Activated CD4-positive, alpha-beta memory T cell treated with anti-CD3 and anti-CD28 coated beads, Interleukin-2, amount 10 ng/mL, durations not matched to agents 7 days and 5 days (primary cell): ENCODE data around the gene TMEM176A. TPM values are rescaled to one million over a fixed set of nuclear protein-coding genes. Genes with fewer than 3 reads are reported as not detected.

Source experiments
- CTCF ChIA-PET: fragments of 350-600 bp; sonication (Branson Sonifier 250); formaldehyde crosslinking; loops from one replicate; lab custom pipeline; 2021; ENCODE audit warnings: antibody characterized with exemption, inconsistent platforms; lab: Charles Lee
- POLR2A ChIA-PET: fragments of 350-600 bp; sonication (Branson Sonifier 250); formaldehyde crosslinking; loops from one replicate; lab custom pipeline; 2021; ENCODE audit warnings: antibody characterized with exemption; lab: Charles Lee
- DNase-seq: peaks from one replicate; pipeline ENCODE4 v3.0.0-alpha.2; 2020
- H3K27ac Mint-ChIP-seq: one replicate; pipeline ENCODE4 v1.8.0; 2021; ENCODE audit warnings: mild to moderate bottlenecking, mixed read lengths
- H3K27me3 Mint-ChIP-seq: one replicate; pipeline ENCODE4 v1.8.0; 2021; ENCODE audit warnings: mixed read lengths
- H3K36me3 Mint-ChIP-seq: one replicate; pipeline ENCODE4 v1.8.0; 2021; ENCODE audit warnings: low read depth, mixed read lengths
- H3K4me1 Mint-ChIP-seq: one replicate; pipeline ENCODE4 v1.8.0; 2021; ENCODE audit warnings: mixed read lengths
- H3K4me3 Mint-ChIP-seq: one replicate; pipeline ENCODE4 v1.8.0; 2021; ENCODE audit warnings: mild to moderate bottlenecking, mixed read lengths
- H3K9me3 Mint-ChIP-seq: one replicate; pipeline ENCODE4 v1.8.0; 2021; ENCODE audit warnings: mixed read lengths
- total RNA-seq, 2 experiments: library from RNA; stranded (reverse); gene quantifications; one replicate each; pipeline ENCODE4 v1.2.3, GENCODE V29; 2021

TMEM176A gene
- total RNA-seq, 2 experiments from 2014 or later = not detected

DNA sequence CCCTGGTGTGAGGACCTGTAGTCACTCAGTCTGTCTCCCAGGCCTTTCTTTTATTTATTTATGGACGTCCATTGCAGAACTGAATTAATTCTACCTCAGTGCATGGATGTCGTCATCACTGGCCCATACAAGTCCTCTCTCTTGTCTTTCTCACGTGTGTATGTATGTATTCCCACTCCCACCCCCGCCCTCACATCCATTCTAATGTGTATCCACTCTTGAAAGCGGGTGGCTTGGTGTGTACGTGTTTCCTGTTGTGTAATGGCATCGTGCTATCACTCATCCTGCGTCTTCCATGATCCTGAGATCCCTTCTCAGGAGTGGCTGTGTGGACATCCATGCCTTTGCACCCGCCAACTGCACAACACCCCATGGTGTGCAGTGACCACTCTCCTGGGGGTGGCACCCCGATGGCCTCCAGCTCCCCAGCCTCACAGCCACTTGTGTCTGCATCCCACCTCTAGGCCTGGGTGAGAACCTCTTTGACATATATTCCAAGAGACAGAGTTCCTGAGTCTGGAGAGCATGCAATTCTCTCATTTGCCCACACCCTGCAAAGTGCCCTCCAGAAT, 48.7 kb downstream of the TMEM176A start:
- ChIA-PET POLR2A (interaction anchor here (0.5 kb wide), 1 partner anchor 29 kb away, joined by 3 read pairs; no protein-coding TSS in a partner anchor), CTCF (no interaction called here)
- no peak overlapping the region for H3K27ac Mint-ChIP-seq
- H3K27me3 Mint-ChIP-seq = peaks cover 35% of the 10 kb centered on the region
- no peak overlapping the region for H3K4me3 Mint-ChIP-seq
- no peak for DNase-seq
- H3K36me3 Mint-ChIP-seq = no peaks in the 10 kb centered on the region
- no peaks in the 10 kb centered on the region for H3K9me3 Mint-ChIP-seq
- peaks cover 2% of the 10 kb centered on the region for H3K4me1 Mint-ChIP-seq

DNA sequence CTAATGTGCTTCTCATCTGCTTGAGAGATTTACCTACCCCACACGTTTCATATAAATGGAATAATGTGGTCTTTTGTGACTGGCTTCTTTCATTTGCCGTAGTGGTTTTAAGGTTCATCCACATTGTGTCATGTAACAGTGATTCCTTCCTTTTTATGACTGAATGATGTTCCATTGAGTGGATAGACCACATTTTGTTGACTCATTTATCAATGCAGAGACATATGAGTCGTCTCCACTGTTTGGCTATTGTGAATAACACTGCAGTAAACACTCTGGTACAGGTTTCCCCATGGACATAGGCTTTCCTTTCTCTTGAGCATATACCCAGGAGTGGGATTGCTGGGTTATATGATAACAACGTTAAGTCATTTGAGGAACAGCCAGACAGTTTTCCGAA, 49.7 kb downstream of the TMEM176A start:
- H3K27me3 Mint-ChIP-seq = peaks cover 36% of the 10 kb centered on the region
- H3K27ac Mint-ChIP-seq = no peak overlapping the region
- H3K36me3 Mint-ChIP-seq = no peaks in the 10 kb centered on the region
- no peak overlapping the region for H3K4me3 Mint-ChIP-seq
- DNase-seq = no peak
- H3K9me3 Mint-ChIP-seq = no peaks in the 10 kb centered on the region
- peaks cover 2% of the 10 kb centered on the region for H3K4me1 Mint-ChIP-seq
- ChIA-PET POLR2A (no interaction called here), CTCF (no interaction called here)

DNA sequence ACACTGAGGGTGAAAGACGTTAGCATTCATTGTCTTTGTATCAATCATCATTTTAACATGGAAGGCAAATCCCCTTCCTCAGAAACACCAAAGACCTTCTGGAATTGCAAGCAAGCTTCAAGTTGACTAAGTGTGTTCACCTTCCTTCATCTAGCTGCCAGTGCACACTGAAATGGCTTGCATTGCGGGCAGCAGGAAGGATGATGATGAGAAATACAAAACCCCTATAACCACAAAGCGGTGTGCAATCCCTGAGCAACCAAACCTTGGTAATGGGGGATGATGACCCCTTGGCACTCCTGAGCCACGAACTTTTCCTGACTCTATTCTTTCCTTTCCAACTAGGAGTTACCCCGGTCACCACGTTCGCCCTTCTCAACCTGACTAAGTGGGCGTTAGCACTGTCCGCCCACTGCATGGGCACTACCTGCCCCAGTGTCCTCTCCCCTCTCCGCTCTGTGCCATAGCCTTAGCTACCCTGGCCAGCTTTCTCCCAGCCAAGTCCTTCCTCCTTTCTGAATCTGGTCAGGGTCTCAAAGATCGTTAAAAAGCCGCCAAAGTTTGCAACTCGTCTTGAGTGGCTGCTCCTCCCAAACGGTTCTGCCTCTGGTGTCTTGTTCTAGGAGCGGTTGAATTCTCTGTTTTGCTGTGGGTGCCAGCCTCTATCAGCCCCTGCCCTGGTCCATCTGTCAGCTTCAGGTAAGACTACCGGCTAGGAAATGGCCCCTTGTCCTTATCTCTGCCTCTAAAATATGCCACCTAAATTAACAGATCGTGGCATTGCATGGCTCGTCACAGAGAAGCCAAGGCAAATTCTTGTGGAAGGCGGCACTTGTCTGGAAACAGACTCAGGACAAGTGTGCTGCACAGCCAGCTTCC, 51.2 kb downstream of the TMEM176A start:
- Mint-ChIP-seq H3K4me1 (peaks cover 2% of the 10 kb centered on the region), H3K27me3 (peaks cover 38% of the 10 kb centered on the region), H3K27ac (no peak overlapping the region), H3K36me3 (no peaks in the 10 kb centered on the region), H3K9me3 (no peaks in the 10 kb centered on the region), H3K4me3 (no peak overlapping the region)
- DNase-seq = no peak
- ChIA-PET CTCF (interaction anchor here (1.0 kb wide), 1 partner anchor 25 kb away, joined by 3 read pairs; no protein-coding TSS in a partner anchor), POLR2A (no interaction called here)

DNA sequence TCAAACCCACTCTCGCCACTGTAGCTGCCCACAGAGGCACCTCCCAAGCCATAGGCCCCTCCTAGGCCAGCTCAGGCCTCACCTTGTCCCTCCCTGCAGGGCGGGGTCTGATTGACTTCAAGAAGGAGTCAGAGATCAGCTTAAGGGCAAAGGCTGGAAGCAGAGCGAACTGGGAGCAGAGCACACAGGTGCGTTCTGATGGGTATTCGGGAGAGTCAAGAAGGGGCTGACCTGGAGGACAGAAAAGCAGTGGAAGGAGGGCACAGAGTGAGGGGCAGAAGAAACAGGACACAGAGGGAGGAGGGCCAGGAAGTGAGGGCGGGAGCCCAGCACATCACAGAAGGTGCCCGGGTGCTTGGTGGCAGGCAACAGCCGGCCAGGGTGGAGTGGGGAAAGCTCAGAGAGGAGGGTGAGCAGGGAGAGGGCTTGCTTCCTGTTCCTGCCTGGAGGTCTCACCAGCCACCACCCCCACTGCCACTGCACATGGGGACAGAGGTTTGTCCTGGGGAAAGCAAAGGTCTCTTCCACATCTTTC, 51.9 kb downstream of the TMEM176A start, which contains the start of gene AOC1:
AOC1 (plus strand) TSS at position 147 of the 535 bp plus-strand sequence. CDS start 3,954 bp downstream, outside the sequence.
- POLR2A ChIA-PET = no interaction called here
- peaks cover 2% of the 10 kb centered on the region for H3K4me1 Mint-ChIP-seq

DNA sequence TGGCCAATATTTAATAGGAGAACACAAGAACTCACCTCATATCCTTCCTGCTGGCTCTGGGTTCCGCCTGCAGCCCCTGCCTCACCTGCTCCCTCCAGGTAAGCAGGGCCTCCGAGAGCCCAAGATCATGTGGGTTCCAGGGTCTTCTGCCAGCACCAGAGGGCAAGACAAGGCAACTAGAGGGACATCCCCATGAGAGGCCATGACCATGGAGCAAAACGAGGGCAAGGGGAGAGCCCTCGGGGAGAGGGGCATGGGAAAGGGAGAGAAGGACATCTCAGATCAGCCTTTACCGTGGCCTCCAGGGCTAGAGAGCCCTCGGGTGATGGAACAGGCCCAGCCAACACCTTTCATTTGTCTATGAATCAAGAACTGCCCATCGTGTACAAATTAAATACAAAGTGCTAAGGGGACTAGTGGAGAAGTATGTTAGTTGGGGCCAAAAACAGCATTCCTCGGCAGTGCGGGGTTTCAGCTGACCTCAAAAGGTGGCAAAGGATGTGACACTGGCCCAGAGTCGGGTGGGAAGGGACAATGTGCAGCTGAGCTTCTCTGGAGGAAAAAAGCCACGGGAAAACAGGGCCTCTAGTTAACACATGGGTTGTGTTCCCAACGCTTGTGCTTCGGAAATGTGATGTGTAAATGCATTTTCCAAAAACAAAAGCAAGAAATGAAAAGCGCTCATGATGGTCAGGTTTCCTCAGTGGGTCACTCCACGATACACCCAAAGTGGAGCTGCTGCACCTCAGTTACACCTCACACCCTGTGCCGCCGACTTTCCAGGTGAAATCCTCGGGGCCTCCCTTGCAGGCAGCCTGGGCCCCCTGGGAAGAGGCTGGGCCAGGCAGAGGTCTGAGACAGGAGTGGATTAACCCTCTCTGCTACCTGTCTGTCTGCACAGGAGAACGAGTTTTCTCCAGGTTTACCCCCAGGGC, 53.8 kb downstream of the TMEM176A start:
- Mint-ChIP-seq H3K4me1 (peaks cover 2% of the 10 kb centered on the region), H3K4me3 (no peak overlapping the region), H3K27me3 (peaks cover 33% of the 10 kb centered on the region), H3K36me3 (no peaks in the 10 kb centered on the region), H3K27ac (no peak overlapping the region), H3K9me3 (no peaks in the 10 kb centered on the region)
- ChIA-PET CTCF (interaction anchor here (0.6 kb wide), 1 partner anchor 582 kb away, joined by 4 read pairs; no protein-coding TSS in a partner anchor), POLR2A (no interaction called here)
- DNase-seq = no peak

More for the DNA sequence above, 51.9 kb downstream of the TMEM176A start, which contains the start of gene AOC1:
- CTCF ChIA-PET = no interaction called here
- H3K36me3 Mint-ChIP-seq = no peaks in the 10 kb centered on the region
- no peak within 1 kb of the TSS for H3K4me3 Mint-ChIP-seq
- no peak for DNase-seq
- H3K9me3 Mint-ChIP-seq = no peaks in the 10 kb centered on the region
- peaks cover 38% of the 10 kb centered on the region for H3K27me3 Mint-ChIP-seq
- no peak within 1 kb of the TSS for H3K27ac Mint-ChIP-seq

Other genes starting within 250 kb of the TMEM176A start
- gene GIMAP4, start 233.4 kb upstream of the TMEM176A start, total RNA-seq = 100 to 1,000 TPM; 277 to 282 TPM
- gene GIMAP6, start 168.4 kb upstream of the TMEM176A start, total RNA-seq = 10 to 100 TPM; 84.9 to 85.9 TPM
- 100 to 1,000 TPM; 113 to 120 TPM for gene GIMAP2, start 115.1 kb upstream of the TMEM176A start, total RNA-seq
- gene GIMAP1, start 84.2 kb upstream of the TMEM176A start, total RNA-seq = 10 to 100 TPM; 18.8 to 21.0 TPM
- gene GIMAP5, start 63.4 kb upstream of the TMEM176A start, total RNA-seq = 10 to 100 TPM; 83.9 to 84.3 TPM
- gene TMEM176B, start 405 bp upstream of the TMEM176A start, total RNA-seq = not detected
- not detected for gene AOC1, start 51.7 kb downstream of the TMEM176A start, total RNA-seq
- gene KCNH2, start 177.6 kb downstream of the TMEM176A start, total RNA-seq = under 1 TPM; 0.15 to 0.38 TPM
- 10 to 100 TPM; 27.7 to 30.2 TPM for gene NOS3, start 190.2 kb downstream of the TMEM176A start, total RNA-seq
- gene ATG9B, start 223.7 kb downstream of the TMEM176A start, total RNA-seq = 1 to 10 TPM; 7.9 to 8.6 TPM
- gene ABCB8, start 227.7 kb downstream of the TMEM176A start, total RNA-seq = 10 to 100 TPM; 51.2 to 53.3 TPM
- gene ASIC3, start 247.8 kb downstream of the TMEM176A start, total RNA-seq = 1 to 10 TPM; 5.5 to 6.2 TPM